ENCODE data around the gene PDE4B. TPM values are rescaled to one million over a fixed set of nuclear protein-coding genes. Genes with fewer than 3 reads are reported as not detected.

PDE4B gene
- total and polyA plus RNA-seq, 12 donors: 1.2 to 14.9 (median 3.9) TPM

DNA sequence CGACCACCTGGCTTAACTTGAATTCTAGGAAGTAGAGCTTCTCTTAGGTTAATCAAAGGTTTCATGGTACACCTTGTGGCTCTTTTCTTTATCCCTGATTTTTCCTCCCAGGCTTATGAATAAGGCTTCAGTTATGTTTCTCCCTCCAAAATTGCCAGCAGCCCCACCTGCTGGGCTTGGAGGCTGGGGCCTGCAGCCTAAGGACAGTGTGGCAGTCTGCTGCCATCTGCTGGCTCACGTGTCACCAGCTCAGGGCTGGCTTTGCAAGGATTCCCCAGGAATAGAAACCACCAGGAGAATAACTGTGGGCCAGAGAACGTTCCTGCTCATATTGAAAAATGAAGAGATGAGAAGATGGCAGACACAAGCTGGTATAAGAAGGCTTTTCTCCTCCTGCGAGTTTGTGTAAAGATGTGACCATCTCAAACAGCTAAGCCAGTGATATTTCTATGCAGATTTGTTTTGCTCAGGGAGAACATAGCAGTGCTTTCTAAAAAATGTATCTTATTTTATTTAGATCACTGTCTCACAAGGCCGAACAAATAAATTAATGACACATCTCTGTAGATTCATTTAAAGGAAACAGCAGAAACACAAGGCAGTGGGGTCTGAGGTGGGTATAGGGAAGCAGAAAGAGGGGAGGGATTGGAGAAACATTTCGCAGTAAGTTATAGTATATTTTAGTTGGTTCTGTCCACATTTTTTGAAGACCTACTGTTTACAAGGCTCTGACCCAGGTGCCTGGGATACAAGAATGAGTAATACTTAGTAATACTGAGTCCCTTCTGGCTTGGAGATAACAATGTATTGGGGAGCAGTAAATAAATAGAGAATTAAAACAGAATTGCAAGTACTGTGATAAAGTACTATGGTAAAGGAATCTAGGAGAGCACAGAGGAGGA is 450.2 kb downstream of the PDE4B start:
- no peak for TF ChIP-seq POLR2A (IDR thresholded peaks at IDR 0.05)
- TF ChIP-seq, protein P1, sequence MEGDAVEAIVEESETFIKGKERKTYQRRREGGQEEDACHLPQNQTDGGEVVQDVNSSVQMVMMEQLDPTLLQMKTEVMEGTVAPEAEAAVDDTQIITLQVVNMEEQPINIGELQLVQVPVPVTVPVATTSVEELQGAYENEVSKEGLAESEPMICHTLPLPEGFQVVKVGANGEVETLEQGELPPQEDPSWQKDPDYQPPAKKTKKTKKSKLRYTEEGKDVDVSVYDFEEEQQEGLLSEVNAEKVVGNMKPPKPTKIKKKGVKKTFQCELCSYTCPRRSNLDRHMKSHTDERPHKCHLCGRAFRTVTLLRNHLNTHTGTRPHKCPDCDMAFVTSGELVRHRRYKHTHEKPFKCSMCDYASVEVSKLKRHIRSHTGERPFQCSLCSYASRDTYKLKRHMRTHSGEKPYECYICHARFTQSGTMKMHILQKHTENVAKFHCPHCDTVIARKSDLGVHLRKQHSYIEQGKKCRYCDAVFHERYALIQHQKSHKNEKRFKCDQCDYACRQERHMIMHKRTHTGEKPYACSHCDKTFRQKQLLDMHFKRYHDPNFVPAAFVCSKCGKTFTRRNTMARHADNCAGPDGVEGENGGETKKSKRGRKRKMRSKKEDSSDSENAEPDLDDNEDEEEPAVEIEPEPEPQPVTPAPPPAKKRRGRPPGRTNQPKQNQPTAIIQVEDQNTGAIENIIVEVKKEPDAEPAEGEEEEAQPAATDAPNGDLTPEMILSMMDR (IDR thresholded peaks at IDR 0.05): peak; percentile 93 to 99 (median 98)
- Histone ChIP-seq H3K4me3 (no peak overlapping the region), H3K36me3 (replicated peaks in 1 of 2) (no peaks in the 10 kb centered on the region), H3K4me1 (replicated peaks in 1 of 2) (no peaks in the 10 kb centered on the region), H3K27ac (no peak overlapping the region), H3K9me3 (replicated peaks in 1 of 3) (no peaks in the 10 kb centered on the region), H3K27me3 (no peaks in the 10 kb centered on the region)
- peak; percentile 82 to 94 (median 88) for DNase-seq
- intact Hi-C loops (cut with DNase I): loop anchor here (5.0 kb wide), 1 partner anchor 281 kb away; no protein-coding TSS in a partner anchor
- WGBS, 4 donors: 37 to 40% (median 40%) methylated on average over 6 of the region's 6 CpGs

DNA sequence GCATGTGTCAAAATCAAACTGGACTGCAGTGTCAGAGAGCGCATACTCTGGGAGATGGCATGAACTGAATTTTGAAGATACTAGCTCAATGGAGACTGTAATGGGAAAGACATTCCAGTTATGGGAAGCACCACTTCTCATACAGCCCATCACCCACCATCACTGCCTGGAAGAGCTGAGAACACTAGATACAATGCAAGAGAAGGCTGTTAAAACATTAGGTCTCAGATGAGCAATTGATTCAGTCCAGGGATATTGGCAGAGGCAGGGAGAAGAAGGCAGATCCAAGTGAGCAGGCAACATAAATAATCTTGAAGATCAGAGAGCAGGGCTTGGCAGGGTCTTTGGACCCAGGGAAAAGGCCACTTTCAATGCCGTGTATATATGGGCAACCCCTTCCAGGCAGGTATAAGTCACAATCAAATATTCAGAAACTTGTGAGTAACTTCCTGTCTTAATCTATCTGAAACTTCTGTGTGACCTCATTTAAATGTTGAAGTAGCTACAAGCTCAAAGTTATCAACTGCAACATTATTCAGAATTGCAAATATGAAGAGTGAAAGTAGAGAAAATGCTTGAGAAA is 450.9 kb downstream of the PDE4B start:
- Histone ChIP-seq H3K36me3 (replicated peaks in 1 of 2) (no peaks in the 10 kb centered on the region), H3K9me3 (replicated peaks in 1 of 3) (no peaks in the 10 kb centered on the region), H3K4me1 (replicated peaks in 1 of 2) (no peaks in the 10 kb centered on the region), H3K27ac (no peak overlapping the region), H3K27me3 (no peaks in the 10 kb centered on the region), H3K4me3 (no peak overlapping the region)
- no peak for TF ChIP-seq POLR2A (IDR thresholded peaks at IDR 0.05)
- TF ChIP-seq, protein P1 (IDR thresholded peaks at IDR 0.05): no peak
- 39 to 61% (median 50%) methylated on average over 2 of the region's 2 CpGs for WGBS, 4 donors
- intact Hi-C loops (cut with DNase I): loop anchor here (5.0 kb wide), 1 partner anchor 281 kb away; no protein-coding TSS in a partner anchor
- no peak for DNase-seq

DNA sequence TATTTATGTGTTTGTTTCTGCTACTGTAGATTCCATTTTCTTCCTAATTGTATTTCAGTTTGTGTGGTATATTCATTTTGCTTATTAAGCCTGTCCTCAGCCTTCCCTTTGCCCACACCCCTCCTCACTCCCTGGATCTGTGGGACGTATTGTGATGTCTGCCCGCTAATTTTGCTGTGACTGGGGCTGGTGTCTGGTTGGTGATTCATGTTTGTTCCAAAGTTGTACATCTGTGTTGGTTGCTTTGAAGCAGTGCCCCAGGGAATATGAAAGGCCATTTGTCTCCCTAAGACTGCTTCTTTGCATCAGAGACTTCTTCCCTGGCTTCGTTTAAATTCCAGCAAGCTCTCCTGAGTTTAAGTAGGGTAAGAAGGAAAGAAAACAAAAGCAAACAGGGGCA is 451.7 kb downstream of the PDE4B start:
- 56 to 73% (median 68%) methylated on average over 3 of the region's 3 CpGs for WGBS, 4 donors
- Histone ChIP-seq H3K4me1 (replicated peaks in 1 of 2) (no peaks in the 10 kb centered on the region), H3K4me3 (no peak overlapping the region), H3K36me3 (replicated peaks in 1 of 2) (no peaks in the 10 kb centered on the region), H3K9me3 (replicated peaks in 1 of 3) (no peaks in the 10 kb centered on the region), H3K27me3 (no peaks in the 10 kb centered on the region), H3K27ac (no peak overlapping the region)
- TF ChIP-seq POLR2A (IDR thresholded peaks at IDR 0.05): no peak
- TF ChIP-seq, protein P1 (IDR thresholded peaks at IDR 0.05): no peak
- peak in 2 of 7 donors; percentile 28 to 82 for DNase-seq
- intact Hi-C loops (cut with DNase I): loop anchor here (5.0 kb wide), 1 partner anchor 282 kb away; no protein-coding TSS in a partner anchor

DNA sequence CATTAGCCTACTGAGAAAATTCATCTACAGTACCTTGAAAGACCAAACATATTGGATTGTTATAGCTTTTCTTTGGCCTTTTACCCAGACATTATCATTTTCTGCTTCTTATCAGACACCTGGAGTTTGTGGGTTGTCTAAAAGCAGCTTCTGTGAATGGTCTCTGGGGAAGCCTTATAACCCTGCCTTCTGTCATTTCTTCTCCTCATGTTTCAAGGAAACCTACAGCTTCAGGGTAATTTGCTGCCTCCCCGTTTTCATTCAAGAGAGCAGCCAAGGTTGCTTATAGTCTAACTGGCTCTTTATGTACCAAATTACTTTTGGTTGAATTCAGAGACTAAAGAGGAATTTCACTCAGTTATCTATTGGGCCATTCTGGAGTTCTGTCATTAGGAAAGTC is 453.0 kb downstream of the PDE4B start:
- no peak for DNase-seq
- Histone ChIP-seq H3K36me3 (replicated peaks in 1 of 2) (no peaks in the 10 kb centered on the region), H3K27ac (no peak overlapping the region), H3K27me3 (no peaks in the 10 kb centered on the region), H3K4me3 (no peak overlapping the region), H3K4me1 (replicated peaks in 1 of 2) (no peaks in the 10 kb centered on the region), H3K9me3 (replicated peaks in 1 of 3) (no peaks in the 10 kb centered on the region)
- 47 to 85% (median 61%) methylated on average over 1 of the region's 1 CpG for WGBS, 4 donors
- TF ChIP-seq, protein P1 (IDR thresholded peaks at IDR 0.05): no peak
- TF ChIP-seq POLR2A (IDR thresholded peaks at IDR 0.05): no peak
- intact Hi-C loops (cut with DNase I): loop anchor here in 1 of 2 donors (5.0 kb wide), 1 partner anchor 293 kb away; no protein-coding TSS in a partner anchor
